GM10266 (cell line): ENCODE results near the gene COL3A1.

ENCODE experiments used
- DNase-seq: peaks from one replicate; pipeline ENCODE4 v3.0.0; 2012; ENCODE audit errors: extremely low spot score
- TF ChIP-seq, protein P1 (sequence below): IDR thresholded peaks from 2 replicates; pipeline ENCODE4 v1.5.1; 2012; ENCODE audit warnings: mild to moderate bottlenecking, low read depth; ENCODE audit not compliant: control insufficient read depth, insufficient read depth; ENCODE audit errors: missing control alignments

The COL3A1 gene

DNA sequence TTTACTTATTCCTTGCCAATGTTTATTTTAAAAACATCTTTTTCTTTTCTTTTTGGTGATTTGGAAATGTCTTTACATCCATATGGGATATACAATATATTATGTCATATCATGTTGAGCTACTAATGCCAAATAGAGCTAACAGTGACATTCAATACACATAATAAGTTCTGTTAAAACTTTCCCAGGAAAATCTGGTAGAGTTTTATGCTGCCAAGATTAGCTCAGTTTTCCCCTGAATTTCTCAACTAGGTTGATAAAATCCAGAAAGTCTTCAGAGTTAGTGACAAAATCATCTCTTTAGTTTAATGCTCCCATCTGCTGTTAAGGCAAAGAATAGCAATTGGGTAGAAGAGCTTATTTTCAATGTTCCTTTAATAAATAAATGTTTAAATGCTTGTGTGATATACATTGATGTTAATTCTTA is 9.9 kb downstream of the COL3A1 start:
- DNase-seq, result no peak
- TF ChIP-seq, protein P1, sequence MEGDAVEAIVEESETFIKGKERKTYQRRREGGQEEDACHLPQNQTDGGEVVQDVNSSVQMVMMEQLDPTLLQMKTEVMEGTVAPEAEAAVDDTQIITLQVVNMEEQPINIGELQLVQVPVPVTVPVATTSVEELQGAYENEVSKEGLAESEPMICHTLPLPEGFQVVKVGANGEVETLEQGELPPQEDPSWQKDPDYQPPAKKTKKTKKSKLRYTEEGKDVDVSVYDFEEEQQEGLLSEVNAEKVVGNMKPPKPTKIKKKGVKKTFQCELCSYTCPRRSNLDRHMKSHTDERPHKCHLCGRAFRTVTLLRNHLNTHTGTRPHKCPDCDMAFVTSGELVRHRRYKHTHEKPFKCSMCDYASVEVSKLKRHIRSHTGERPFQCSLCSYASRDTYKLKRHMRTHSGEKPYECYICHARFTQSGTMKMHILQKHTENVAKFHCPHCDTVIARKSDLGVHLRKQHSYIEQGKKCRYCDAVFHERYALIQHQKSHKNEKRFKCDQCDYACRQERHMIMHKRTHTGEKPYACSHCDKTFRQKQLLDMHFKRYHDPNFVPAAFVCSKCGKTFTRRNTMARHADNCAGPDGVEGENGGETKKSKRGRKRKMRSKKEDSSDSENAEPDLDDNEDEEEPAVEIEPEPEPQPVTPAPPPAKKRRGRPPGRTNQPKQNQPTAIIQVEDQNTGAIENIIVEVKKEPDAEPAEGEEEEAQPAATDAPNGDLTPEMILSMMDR, result peak; percentile 11

DNA sequence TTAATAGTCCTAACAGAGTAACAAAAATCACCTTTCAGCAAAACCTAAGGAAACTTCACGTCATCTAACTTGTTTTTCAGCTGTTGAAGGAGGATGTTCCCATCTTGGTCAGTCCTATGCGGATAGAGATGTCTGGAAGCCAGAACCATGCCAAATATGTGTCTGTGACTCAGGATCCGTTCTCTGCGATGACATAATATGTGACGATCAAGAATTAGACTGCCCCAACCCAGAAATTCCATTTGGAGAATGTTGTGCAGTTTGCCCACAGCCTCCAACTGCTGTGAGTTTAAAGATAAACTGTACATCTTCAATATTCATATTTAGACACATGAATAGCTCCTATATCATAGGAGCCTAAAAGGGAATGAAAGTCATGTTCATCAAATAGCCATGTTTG is 10.5 kb downstream of the COL3A1 start:
- TF ChIP-seq, protein P1, result no peak
- DNase-seq, result no peak

DNA sequence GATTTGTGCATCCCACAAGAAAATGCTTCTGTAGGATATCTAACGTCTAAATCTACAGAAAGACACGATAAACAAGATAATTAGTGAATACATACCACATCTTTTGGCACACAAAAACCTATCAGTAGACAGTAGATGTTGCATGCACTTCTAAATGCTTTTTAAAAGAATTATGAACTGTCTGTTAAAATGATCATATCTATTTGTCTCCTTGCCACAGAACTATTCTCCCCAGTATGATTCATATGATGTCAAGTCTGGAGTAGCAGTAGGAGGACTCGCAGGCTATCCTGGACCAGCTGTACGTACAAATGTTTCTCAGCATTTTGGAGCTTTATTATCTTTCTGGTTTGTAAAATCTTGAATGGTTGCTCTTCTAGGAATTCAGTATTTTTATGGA is 12.7 kb downstream of the COL3A1 start:
- TF ChIP-seq, protein P1, result no peak
- no peak for DNase-seq

DNA sequence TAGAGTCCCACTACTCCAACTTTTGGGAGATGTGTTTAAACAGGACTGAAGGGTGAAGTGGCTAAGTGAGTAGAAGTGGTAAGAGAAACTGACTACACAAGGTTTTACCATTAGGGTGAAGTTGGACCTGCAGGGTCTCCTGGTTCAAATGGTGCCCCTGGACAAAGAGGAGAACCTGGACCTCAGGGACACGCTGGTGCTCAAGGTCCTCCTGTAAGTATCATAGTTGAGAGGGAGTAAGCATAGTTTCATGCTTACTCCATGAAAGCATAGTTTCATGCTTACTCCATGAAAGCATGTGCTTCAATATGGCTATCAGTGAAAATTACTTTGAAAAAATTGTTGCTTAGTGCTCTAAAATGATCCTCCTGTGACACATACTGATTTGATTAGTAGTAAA is 19.1 kb downstream of the COL3A1 start:
- DNase-seq, result no peak
- TF ChIP-seq, protein P1, result no peak

DNA sequence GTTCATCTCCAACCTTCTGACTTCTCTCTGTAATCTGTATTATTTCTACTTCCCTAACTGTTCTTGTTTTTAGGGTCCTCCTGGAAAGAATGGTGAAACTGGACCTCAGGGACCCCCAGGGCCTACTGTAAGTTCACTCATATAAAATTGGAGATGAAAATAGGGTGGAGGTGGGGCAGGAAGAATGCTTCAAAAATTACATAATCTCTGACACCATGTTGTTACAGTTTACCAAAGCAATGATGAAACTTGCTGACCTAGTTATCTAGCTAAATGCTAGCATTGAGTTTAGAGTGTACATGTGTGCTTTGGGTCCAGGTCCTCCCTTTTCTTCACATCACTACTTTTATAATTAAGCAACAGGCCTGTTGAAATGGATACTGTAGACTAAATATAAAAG is 23.1 kb downstream of the COL3A1 start:
- TF ChIP-seq, protein P1, result no peak
- DNase-seq, result no peak

DNA sequence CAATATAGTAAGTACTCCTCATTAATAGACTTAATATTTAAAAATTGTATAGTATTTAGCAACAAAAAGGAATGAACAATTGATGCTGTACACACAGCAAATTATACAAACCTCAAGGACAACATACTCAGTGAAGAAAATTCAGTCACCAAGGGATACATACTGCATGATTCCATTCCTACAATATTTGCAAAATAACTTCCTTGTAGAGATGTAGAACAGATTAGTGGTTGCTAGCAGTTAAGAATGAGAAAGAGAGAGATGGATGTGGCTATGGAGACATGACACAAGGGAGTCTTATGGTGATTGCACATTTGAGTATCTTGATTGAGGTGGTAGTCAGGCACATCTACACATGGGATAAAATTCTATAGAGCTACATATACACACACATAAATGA is 26.0 kb downstream of the COL3A1 start:
- TF ChIP-seq, protein P1, result no peak
- no peak for DNase-seq

DNA sequence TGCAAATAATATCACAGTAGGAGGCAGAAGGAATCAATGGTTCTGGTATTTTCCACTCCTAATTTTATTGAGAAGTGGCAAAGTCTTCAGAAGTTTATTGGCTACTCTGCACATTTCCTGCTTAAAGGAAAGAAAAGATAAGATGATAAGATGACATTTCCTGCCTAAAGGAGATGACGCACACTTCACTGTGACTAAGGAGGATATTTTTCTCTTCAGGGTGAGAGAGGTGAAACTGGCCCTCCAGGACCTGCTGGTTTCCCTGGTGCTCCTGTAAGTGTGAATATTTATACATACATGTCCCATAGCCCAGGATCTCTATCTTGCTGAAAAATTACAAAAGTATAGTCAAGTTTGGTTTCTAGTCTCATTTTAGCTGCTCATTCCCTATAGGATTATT is 27.9 kb downstream of the COL3A1 start:
- TF ChIP-seq, protein P1, result no peak
- no peak for DNase-seq
